ENCODE data around the gene RGS7.

Gene RGS7

DNA sequence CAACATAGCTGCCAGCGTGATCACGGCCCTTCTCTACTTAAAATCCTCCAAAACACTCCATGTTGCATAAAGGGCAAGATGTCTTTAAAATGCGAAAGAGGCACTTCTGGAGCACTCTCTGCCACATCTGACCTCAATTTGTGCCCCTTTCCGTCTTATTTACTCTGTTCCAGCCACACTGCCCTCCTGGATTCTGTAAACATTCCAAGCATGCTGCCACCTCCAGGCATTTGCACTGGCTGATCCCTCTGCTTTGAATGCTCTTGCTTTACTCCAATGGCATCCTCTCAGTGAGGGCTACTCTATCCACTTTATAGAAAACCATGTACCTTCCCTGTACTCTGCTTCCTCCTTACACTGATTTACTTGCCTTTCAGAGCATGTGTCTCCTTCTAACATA is 5.3 kb upstream of the RGS7 start:
- H3K27me3 ChIP-seq (ENCODE audit: control insufficient read depth, insufficient read depth, low read length): no peaks in the 10 kb centered on the region
- H3K9ac ChIP-seq (ENCODE audit: low read depth, low read length): no peak overlapping the region

DNA sequence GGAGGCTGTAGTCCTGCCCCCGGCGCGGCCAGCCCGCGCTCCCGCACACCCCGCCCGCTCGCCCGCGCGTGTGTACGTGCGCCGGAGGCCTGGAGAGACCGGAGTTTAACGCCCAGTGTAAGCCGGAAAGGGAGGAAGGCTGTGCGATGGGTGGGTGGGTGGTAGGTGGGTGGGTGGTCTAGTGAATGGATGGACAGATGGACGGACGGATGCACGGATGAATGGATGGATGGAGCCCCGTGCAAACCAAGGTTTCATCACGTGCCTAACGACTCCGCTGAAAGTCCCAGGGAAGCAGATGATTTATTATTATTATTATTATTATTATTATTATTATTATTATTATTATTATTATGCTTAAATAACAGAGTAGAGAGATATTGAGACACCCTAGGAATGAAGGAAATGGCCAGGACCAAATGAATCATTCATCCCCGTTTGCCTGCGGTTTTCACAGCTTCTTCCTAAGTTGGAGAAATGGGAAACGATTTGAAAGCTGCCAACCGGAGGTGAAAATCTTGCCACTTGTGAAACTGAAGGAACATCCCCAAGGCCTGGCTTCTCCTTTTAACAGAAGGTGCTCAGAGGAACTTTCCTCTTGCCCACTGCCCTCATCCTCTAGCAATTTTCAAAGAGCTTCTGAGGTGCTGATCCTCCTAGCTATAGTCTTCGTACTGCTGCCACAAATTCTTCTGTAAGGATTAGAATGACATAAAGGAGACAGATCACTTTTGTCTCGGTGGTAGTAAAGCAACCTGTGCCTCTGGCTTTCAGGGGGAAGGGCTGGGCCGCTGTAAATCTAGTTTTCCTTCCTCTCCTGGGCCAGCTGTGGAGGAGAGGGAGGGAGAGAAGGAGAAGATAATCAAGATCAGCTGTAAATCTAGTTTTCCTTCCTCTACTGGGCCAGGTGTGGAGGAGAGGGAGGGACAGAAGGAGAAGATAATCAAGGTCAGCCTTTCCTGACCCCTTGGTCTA is 648 bp upstream of the RGS7 start:
- Histone ChIP-seq H3K4me1 (ENCODE audit: control insufficient read depth, insufficient read depth, low read length) (no peaks in the 10 kb centered on the region), H3K4me3 (ENCODE audit: low read length) (peak overlapping the region; percentile 91), H3K4me2 (ENCODE audit: low read length) (peak overlapping the region; percentile 79), H3K9ac (ENCODE audit: low read depth, low read length) (peak overlapping the region; percentile 71), H3K36me3 (ENCODE audit: insufficient read depth, low read length) (no peaks in the 10 kb centered on the region), H3K9me3 (replicated peaks; ENCODE audit: low read length) (no peaks in the 10 kb centered on the region), H3K27me3 (ENCODE audit: control insufficient read depth, insufficient read depth, low read length) (no peaks in the 10 kb centered on the region)

More for the DNA sequence above, 5.3 kb upstream of the RGS7 start:
- H3K36me3 ChIP-seq (ENCODE audit: insufficient read depth, low read length): no peaks in the 10 kb centered on the region
- no peak overlapping the region for H3K4me2 ChIP-seq (ENCODE audit: low read length)
- H3K4me1 ChIP-seq (ENCODE audit: control insufficient read depth, insufficient read depth, low read length): no peaks in the 10 kb centered on the region
- no peak overlapping the region for H3K4me3 ChIP-seq (ENCODE audit: low read length)
- H3K9me3 ChIP-seq (replicated peaks; ENCODE audit: low read length): no peaks in the 10 kb centered on the region

GRCh38 chr1:241356187-241356518 is 852 bp downstream of the RGS7 start:
- H3K4me1 ChIP-seq (ENCODE audit: control insufficient read depth, insufficient read depth, low read length): no peaks in the 10 kb centered on the region
- H3K4me3 ChIP-seq (ENCODE audit: low read length): peak overlapping the region; percentile 91
- H3K27me3 ChIP-seq (ENCODE audit: control insufficient read depth, insufficient read depth, low read length): no peaks in the 10 kb centered on the region
- no peaks in the 10 kb centered on the region for H3K9me3 ChIP-seq (replicated peaks; ENCODE audit: low read length)
- peak overlapping the region; percentile 71 for H3K9ac ChIP-seq (ENCODE audit: low read depth, low read length)
- H3K4me2 ChIP-seq (ENCODE audit: low read length): peak overlapping the region; percentile 79
- no peaks in the 10 kb centered on the region for H3K36me3 ChIP-seq (ENCODE audit: insufficient read depth, low read length)

DNA sequence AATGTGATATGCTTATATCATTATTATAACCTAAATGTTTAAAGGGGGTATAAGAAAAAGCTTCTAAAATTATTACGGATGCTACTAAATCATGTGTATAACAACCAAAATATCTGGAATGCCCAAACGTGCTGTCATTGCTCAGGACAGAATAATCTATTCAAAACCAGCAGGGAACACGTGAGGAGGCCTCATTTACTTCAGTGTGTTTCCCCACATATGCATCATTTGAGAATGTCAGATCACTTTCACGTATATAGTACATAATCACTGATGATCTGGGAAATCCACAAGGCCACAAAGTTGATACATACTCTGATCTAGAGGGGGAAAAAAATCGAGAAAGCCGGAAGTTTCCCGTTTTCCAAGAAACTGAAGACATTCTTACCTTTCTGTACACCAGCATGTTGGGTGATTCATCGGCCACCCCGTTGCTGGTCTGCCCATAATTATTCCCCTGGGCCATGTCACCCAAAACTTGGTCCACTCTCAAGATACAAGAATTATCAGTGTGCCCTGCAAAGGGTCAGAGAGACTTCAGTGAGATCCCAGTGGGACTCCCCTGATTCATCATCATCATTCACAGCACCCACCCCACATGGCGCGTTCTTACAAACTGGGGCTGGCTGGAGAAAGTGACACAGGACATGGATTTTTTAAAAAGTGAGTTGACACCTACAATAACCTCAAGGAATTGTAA is 1.5 kb downstream of the RGS7 start:
- Histone ChIP-seq H3K9me3 (replicated peaks; ENCODE audit: low read length) (no peaks in the 10 kb centered on the region), H3K9ac (ENCODE audit: low read depth, low read length) (no peak overlapping the region), H3K4me1 (ENCODE audit: control insufficient read depth, insufficient read depth, low read length) (no peaks in the 10 kb centered on the region), H3K27me3 (ENCODE audit: control insufficient read depth, insufficient read depth, low read length) (no peaks in the 10 kb centered on the region), H3K4me3 (ENCODE audit: low read length) (no peak overlapping the region), H3K4me2 (ENCODE audit: low read length) (no peak overlapping the region), H3K36me3 (ENCODE audit: insufficient read depth, low read length) (no peaks in the 10 kb centered on the region)

DNA sequence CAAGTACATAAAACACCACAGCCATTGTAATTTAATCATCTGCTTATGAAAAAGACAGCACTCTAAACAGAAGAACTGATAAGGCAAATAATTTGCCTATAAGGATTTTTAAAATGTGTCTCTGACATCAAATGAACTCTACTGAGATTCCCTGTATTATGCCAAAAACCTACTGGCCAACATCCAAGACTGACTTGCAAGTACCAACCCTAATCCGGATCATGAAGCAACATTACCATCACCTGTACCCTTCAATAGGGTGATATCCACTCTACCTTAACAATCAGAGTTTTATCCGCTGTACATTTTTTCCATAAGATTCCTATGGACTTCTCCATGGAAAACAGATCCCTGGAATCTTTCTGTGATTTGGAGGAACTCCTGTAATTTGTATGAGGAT is 4.6 kb downstream of the RGS7 start:
- H3K4me3 ChIP-seq (ENCODE audit: low read length): no peak overlapping the region
- no peak overlapping the region for H3K9ac ChIP-seq (ENCODE audit: low read depth, low read length)
- no peaks in the 10 kb centered on the region for H3K27me3 ChIP-seq (ENCODE audit: control insufficient read depth, insufficient read depth, low read length)
- no peak overlapping the region for H3K4me2 ChIP-seq (ENCODE audit: low read length)
- H3K36me3 ChIP-seq (ENCODE audit: insufficient read depth, low read length): no peaks in the 10 kb centered on the region
- H3K9me3 ChIP-seq (replicated peaks; ENCODE audit: low read length): no peaks in the 10 kb centered on the region
- no peaks in the 10 kb centered on the region for H3K4me1 ChIP-seq (ENCODE audit: control insufficient read depth, insufficient read depth, low read length)

- H3K4me2 ChIP-seq (ENCODE audit: low read length): no peak overlapping the region
- no peaks in the 10 kb centered on the region for H3K9me3 ChIP-seq (replicated peaks; ENCODE audit: low read length)
- no peaks in the 10 kb centered on the region for H3K4me1 ChIP-seq (ENCODE audit: control insufficient read depth, insufficient read depth, low read length)
- H3K36me3 ChIP-seq (ENCODE audit: insufficient read depth, low read length): no peaks in the 10 kb centered on the region
- no peak overlapping the region for H3K9ac ChIP-seq (ENCODE audit: low read depth, low read length)
- no peak overlapping the region for H3K4me3 ChIP-seq (ENCODE audit: low read length)
- no peaks in the 10 kb centered on the region for H3K27me3 ChIP-seq (ENCODE audit: control insufficient read depth, insufficient read depth, low read length)
Measured at GRCh38 chr1:241351841-241352240, 5.2 kb downstream of the RGS7 start.

- H3K4me3 ChIP-seq (ENCODE audit: low read length): no peak overlapping the region
- no peaks in the 10 kb centered on the region for H3K4me1 ChIP-seq (ENCODE audit: control insufficient read depth, insufficient read depth, low read length)
- no peak overlapping the region for H3K4me2 ChIP-seq (ENCODE audit: low read length)
- H3K36me3 ChIP-seq (ENCODE audit: insufficient read depth, low read length): no peaks in the 10 kb centered on the region
- no peaks in the 10 kb centered on the region for H3K9me3 ChIP-seq (replicated peaks; ENCODE audit: low read length)
- no peak overlapping the region for H3K9ac ChIP-seq (ENCODE audit: low read depth, low read length)
- H3K27me3 ChIP-seq (ENCODE audit: control insufficient read depth, insufficient read depth, low read length): no peaks in the 10 kb centered on the region
Measured at GRCh38 chr1:241343956-241344355, 13.0 kb downstream of the RGS7 start.

- Histone ChIP-seq H3K36me3 (ENCODE audit: insufficient read depth, low read length) (no peaks in the 10 kb centered on the region), H3K4me1 (ENCODE audit: control insufficient read depth, insufficient read depth, low read length) (peaks cover 14% of the 10 kb centered on the region)
Measured at GRCh38 chr1:241336335-241336734, 20.7 kb downstream of the RGS7 start.

GRCh38 chr1:241332987-241333386 is 24.0 kb downstream of the RGS7 start:
- H3K36me3 ChIP-seq (ENCODE audit: insufficient read depth, low read length): no peaks in the 10 kb centered on the region
- peaks cover 14% of the 10 kb centered on the region for H3K4me1 ChIP-seq (ENCODE audit: control insufficient read depth, insufficient read depth, low read length)
- H3K4me2 ChIP-seq (ENCODE audit: low read length): no peak overlapping the region
- H3K9me3 ChIP-seq (replicated peaks; ENCODE audit: low read length): no peaks in the 10 kb centered on the region
- no peak overlapping the region for H3K4me3 ChIP-seq (ENCODE audit: low read length)
- H3K9ac ChIP-seq (ENCODE audit: low read depth, low read length): no peak overlapping the region
- H3K27me3 ChIP-seq (ENCODE audit: control insufficient read depth, insufficient read depth, low read length): no peaks in the 10 kb centered on the region

More at GRCh38 chr1:241336335-241336734, 20.7 kb downstream of the RGS7 start:
- no peaks in the 10 kb centered on the region for H3K9me3 ChIP-seq (replicated peaks; ENCODE audit: low read length)
- H3K9ac ChIP-seq (ENCODE audit: low read depth, low read length): no peak overlapping the region
- no peak overlapping the region for H3K4me3 ChIP-seq (ENCODE audit: low read length)
- H3K27me3 ChIP-seq (ENCODE audit: control insufficient read depth, insufficient read depth, low read length): no peaks in the 10 kb centered on the region
- no peak overlapping the region for H3K4me2 ChIP-seq (ENCODE audit: low read length)

- H3K4me2 ChIP-seq (ENCODE audit: low read length): no peak overlapping the region
- no peak overlapping the region for H3K4me3 ChIP-seq (ENCODE audit: low read length)
- no peaks in the 10 kb centered on the region for H3K36me3 ChIP-seq (ENCODE audit: insufficient read depth, low read length)
- no peaks in the 10 kb centered on the region for H3K27me3 ChIP-seq (ENCODE audit: control insufficient read depth, insufficient read depth, low read length)
- H3K9me3 ChIP-seq (replicated peaks; ENCODE audit: low read length): no peaks in the 10 kb centered on the region
- no peak overlapping the region for H3K9ac ChIP-seq (ENCODE audit: low read depth, low read length)
- H3K4me1 ChIP-seq (ENCODE audit: control insufficient read depth, insufficient read depth, low read length): peaks cover 14% of the 10 kb centered on the region
Measured at GRCh38 chr1:241332037-241332409, 25.0 kb downstream of the RGS7 start.

DNA sequence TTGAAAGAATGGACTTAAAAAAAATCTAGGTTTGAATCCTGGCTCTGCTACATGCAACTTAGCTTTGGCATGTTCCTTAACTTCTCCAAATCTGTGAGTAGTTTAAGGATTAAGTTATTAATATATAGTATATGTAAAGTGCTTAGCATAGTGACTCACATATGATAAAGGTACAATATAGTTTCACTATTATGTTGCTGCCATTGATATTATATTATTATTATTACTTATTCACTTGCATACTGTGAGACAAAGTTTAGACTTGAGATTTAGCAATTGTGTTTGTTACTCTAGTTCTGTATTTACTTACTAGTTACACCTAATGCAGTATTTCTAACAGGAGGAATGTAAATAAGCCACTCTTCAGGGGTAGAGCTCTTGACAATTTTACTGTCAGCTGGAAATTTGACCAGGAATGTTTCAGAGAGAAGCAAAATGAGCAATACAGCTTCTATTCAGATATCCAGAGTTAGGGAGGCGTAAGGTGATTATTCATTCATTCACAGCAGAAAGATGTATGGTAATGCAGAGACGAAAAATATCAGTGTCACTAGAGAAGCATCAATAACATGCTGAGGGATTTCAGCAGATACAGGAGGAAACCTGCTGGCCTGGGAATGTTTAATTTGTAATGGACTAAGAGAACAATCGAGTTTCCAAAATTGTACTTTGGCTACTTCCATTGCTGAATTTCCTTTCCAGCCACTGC is 25.5 kb downstream of the RGS7 start:
- H3K27me3 ChIP-seq (ENCODE audit: control insufficient read depth, insufficient read depth, low read length): no peaks in the 10 kb centered on the region
- H3K4me3 ChIP-seq (ENCODE audit: low read length): no peak overlapping the region
- H3K9me3 ChIP-seq (replicated peaks; ENCODE audit: low read length): no peaks in the 10 kb centered on the region
- peaks cover 8% of the 10 kb centered on the region for H3K4me1 ChIP-seq (ENCODE audit: control insufficient read depth, insufficient read depth, low read length)
- H3K9ac ChIP-seq (ENCODE audit: low read depth, low read length): no peak overlapping the region
- no peak overlapping the region for H3K4me2 ChIP-seq (ENCODE audit: low read length)
- no peaks in the 10 kb centered on the region for H3K36me3 ChIP-seq (ENCODE audit: insufficient read depth, low read length)
